ENCODE data around the gene ROBO1. TPM values are rescaled to one million over a fixed set of nuclear protein-coding genes. Genes with fewer than 3 reads are reported as not detected.

The ROBO1 gene
- polyA plus RNA-seq, 1 donor (not counting 4 experiments of a cell fraction or from before 2014, with no cell fraction given) = 27.1 TPM

DNA sequence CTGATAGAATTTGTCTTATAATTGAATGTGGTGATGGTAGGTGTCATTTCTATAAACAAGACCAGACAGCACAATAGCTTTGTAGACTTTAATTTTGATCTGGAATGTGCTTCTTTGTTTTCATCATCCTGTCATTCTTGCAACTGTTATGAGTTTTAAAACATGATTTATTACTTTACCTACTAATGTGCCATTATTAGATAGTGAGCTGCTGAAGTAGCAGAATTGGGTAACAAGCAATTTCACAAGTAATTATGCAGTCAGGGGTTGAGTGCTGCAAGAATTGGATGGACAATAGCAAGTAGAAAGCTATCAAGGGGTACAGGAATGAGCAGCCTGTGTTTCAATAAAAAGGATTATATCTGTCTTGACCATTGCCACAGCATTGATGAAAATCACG is 975.6 kb downstream of the ROBO1 start:
- Histone ChIP-seq H3K9me1 (ENCODE audit: control insufficient read depth, extremely low read depth, insufficient read depth, low read length) (no peaks in the 10 kb centered on the region), H3K27ac (ENCODE audit: control insufficient read depth, insufficient read depth, low read length) (no peak overlapping the region), H3K4me1 (ENCODE audit: control insufficient read depth, extremely low read depth, insufficient read depth, low read length) (peaks cover 6% of the 10 kb centered on the region), H3K79me2 (ENCODE audit: control insufficient read depth, insufficient read depth, low read length) (no peaks in the 10 kb centered on the region), H3K4me3 (ENCODE audit: control insufficient read depth in 2 of 3, extremely low read depth in 1 of 3, insufficient read depth in 2 of 3, low read depth in 1 of 3, low read length in 3 of 3) (no peak overlapping the region), H3K9me3 (ENCODE audit: control insufficient read depth, low read depth, low read length) (no peaks in the 10 kb centered on the region), H4K20me1 (ENCODE audit: control insufficient read depth, extremely low read depth, insufficient read depth, low read length) (no peaks in the 10 kb centered on the region), H3K9ac (ENCODE audit: control insufficient read depth, extremely low read depth, insufficient read depth, low read length) (no peak overlapping the region), H2AFZ (ENCODE audit: control insufficient read depth, low read length) (no peak overlapping the region), H3K36me3 (ENCODE audit: control insufficient read depth in 2 of 2, extremely low read depth in 1 of 2, insufficient read depth in 2 of 2, low read length in 2 of 2) (no peaks in the 10 kb centered on the region), H3K27me3 (ENCODE audit: control insufficient read depth, extremely low read depth, insufficient read depth, low read length) (no peaks in the 10 kb centered on the region), H3K4me2 (ENCODE audit: control insufficient read depth, extremely low read depth, insufficient read depth, low read depth, low read length) (no peak overlapping the region)
- dilution Hi-C loops (cut with MboI; ENCODE audit: extremely low pct_ligation_motif_present, low sequenced_read_pairs) = no loop called here
- FAIRE-seq (no peak), DNase-seq (ENCODE audit: low read depth, low spot score) (no peak)
- TF ChIP-seq, protein P1, sequence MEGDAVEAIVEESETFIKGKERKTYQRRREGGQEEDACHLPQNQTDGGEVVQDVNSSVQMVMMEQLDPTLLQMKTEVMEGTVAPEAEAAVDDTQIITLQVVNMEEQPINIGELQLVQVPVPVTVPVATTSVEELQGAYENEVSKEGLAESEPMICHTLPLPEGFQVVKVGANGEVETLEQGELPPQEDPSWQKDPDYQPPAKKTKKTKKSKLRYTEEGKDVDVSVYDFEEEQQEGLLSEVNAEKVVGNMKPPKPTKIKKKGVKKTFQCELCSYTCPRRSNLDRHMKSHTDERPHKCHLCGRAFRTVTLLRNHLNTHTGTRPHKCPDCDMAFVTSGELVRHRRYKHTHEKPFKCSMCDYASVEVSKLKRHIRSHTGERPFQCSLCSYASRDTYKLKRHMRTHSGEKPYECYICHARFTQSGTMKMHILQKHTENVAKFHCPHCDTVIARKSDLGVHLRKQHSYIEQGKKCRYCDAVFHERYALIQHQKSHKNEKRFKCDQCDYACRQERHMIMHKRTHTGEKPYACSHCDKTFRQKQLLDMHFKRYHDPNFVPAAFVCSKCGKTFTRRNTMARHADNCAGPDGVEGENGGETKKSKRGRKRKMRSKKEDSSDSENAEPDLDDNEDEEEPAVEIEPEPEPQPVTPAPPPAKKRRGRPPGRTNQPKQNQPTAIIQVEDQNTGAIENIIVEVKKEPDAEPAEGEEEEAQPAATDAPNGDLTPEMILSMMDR (optimal IDR thresholded peaks at IDR 0.05 in 1 of 3, IDR thresholded peaks at IDR 0.05 in 1 of 3, conservative IDR thresholded peaks at IDR 0.05 in 1 of 3; ENCODE audit: extremely low read depth in 1 of 3, insufficient read depth in 2 of 3, low read length in 3 of 3) = no peak
- no peak for TF ChIP-seq EZH2 (IDR thresholded peaks at IDR 0.05; ENCODE audit: low read length)

DNA sequence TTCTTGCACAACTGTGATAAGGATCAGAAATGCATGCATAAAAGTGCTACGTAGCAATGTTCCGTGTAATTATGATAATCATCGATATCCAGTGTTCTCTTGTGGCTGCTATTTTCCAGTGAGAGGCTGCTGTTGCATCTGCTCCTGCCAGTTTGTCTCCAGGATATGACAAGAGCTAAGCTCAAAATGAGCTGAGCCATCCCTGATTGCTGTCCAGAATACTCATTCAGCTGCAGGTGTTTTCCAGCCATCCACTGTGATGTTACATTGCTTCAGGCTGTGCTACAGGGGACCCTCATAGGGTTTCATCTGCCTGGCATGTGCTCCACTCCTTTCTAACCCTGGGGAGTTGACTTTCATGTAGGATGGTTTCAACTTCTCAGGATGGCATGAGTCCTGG is 976.0 kb downstream of the ROBO1 start:
- Histone ChIP-seq H3K9me3 (ENCODE audit: control insufficient read depth, low read depth, low read length) (no peaks in the 10 kb centered on the region), H3K79me2 (ENCODE audit: control insufficient read depth, insufficient read depth, low read length) (no peaks in the 10 kb centered on the region), H4K20me1 (ENCODE audit: control insufficient read depth, extremely low read depth, insufficient read depth, low read length) (no peaks in the 10 kb centered on the region), H3K4me3 (ENCODE audit: control insufficient read depth in 2 of 3, extremely low read depth in 1 of 3, insufficient read depth in 2 of 3, low read depth in 1 of 3, low read length in 3 of 3) (no peak overlapping the region), H3K27ac (ENCODE audit: control insufficient read depth, insufficient read depth, low read length) (no peak overlapping the region), H3K9me1 (ENCODE audit: control insufficient read depth, extremely low read depth, insufficient read depth, low read length) (no peaks in the 10 kb centered on the region), H3K36me3 (ENCODE audit: control insufficient read depth in 2 of 2, extremely low read depth in 1 of 2, insufficient read depth in 2 of 2, low read length in 2 of 2) (no peaks in the 10 kb centered on the region), H3K27me3 (ENCODE audit: control insufficient read depth, extremely low read depth, insufficient read depth, low read length) (no peaks in the 10 kb centered on the region), H2AFZ (ENCODE audit: control insufficient read depth, low read length) (no peak overlapping the region), H3K9ac (ENCODE audit: control insufficient read depth, extremely low read depth, insufficient read depth, low read length) (no peak overlapping the region), H3K4me1 (ENCODE audit: control insufficient read depth, extremely low read depth, insufficient read depth, low read length) (peaks cover 6% of the 10 kb centered on the region), H3K4me2 (ENCODE audit: control insufficient read depth, extremely low read depth, insufficient read depth, low read depth, low read length) (no peak overlapping the region)
- TF ChIP-seq, protein P1 (optimal IDR thresholded peaks at IDR 0.05 in 1 of 3, IDR thresholded peaks at IDR 0.05 in 1 of 3, conservative IDR thresholded peaks at IDR 0.05 in 1 of 3; ENCODE audit: extremely low read depth in 1 of 3, insufficient read depth in 2 of 3, low read length in 3 of 3) = no peak
- TF ChIP-seq EZH2 (IDR thresholded peaks at IDR 0.05; ENCODE audit: low read length) = no peak
- FAIRE-seq = no peak
- dilution Hi-C loops (cut with MboI; ENCODE audit: extremely low pct_ligation_motif_present, low sequenced_read_pairs) = no loop called here
- DNase-seq (ENCODE audit: low read depth, low spot score) = no peak
